ENCODE data around the gene JPT1.

The JPT1 gene

DNA sequence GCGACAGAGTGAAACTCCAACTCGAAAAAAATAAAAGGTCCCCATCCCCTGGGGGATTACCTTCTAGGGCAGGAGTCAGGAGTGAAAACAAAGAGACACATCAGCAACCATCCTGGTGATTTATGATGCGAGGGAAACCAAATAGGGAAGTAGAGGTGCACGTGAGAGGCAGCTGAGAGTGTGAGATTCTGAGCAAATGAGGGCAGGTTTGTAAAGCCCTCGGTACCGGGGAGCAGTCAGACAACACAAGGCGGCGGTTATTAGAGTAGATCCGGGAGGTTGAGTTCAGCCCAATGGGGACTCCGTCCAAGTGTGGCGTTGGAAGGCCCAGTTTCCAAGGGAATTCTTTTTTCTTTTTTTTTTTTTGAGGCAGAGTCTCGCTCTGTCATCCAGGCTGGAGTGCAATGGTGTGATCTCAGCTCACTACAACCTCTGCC is 51.9 kb downstream of the JPT1 start:
- no peak for DNase-seq

DNA sequence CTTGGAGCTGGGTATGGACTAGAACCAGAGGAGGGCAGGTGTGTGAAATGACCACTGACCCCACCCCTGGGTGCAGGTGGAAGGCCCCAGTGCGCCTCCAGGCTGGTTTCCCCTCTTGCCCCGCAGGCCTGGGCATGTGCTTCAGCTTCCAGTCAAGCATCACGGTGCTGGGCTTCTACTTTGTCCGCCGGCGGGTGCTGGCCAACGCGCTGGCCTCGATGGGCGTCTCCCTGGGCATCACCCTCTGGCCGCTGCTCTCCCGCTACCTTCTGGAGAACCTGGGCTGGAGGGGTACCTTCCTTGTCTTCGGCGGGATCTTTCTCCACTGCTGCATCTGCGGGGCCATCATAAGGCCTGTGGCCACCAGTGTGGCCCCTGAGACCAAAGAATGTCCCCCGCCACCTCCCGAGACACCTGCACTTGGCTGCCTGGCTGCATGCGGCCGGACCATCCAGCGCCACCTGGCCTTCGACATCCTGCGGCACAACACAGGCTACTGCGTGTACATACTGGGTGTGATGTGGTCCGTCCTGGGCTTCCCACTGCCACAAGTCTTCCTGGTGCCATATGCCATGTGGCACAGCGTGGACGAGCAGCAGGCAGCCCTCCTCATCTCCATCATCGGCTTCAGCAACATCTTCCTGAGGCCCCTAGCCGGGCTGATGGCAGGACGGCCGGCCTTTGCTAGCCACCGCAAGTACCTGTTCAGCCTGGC is 54.3 kb downstream of the JPT1 start:
- no peak for DNase-seq

DNA sequence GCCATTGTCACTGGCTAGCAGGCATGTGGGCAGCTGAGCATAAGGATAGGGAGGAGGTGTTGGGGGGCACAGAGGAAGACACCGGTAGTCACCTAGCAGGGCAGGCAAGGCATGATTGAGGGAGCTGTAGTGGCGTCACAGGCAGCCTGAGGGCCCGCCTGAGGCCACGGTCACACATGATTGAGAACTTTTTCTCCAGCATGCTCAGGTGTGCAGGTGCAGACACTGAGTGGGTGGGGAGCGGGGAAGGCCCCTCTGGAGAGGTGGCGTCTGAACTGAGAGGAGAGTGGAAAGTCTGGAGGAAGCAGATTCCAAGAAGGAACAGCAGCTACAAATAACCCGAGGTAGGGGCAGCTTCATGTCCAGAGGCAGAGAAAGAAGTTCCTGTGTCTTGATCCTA is 55.5 kb downstream of the JPT1 start:
- DNase-seq: no peak

- no peak for DNase-seq
Observed at GRCh38 chr17:75097865-75098264, 56.4 kb downstream of the JPT1 start.

- DNase-seq: no peak
Observed at GRCh38 chr17:75096082-75096625, 58.2 kb downstream of the JPT1 start.

DNA sequence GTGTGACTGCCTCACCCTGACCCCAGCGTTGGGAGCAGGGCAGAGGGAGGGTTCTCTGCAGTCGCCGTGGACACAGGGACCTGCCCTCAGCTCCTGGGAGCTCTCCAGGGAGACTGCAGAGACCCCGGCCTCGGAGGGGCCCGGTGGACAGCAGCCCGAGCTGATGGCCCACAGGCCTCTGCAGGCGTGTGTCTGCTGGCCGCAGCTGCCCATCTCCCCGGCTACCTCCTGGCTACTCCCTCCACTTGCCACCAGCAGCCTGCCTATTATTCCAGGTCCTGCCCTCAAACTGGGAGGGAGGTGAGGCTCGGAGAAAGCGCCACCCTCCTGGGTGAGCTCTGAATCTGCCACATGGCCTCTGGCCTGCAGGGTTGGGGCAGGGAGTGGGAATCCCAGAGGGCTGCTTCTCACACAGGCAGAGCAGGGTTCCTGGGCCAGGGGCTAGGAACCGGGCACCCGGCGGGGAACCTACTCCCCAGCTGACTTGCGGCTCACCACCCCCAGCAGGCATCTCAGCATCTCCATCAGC is 59.4 kb downstream of the JPT1 start:
- no peak for DNase-seq

GRCh38 chr17:75093548-75094158 is 60.7 kb downstream of the JPT1 start:
- no peak for DNase-seq

DNA sequence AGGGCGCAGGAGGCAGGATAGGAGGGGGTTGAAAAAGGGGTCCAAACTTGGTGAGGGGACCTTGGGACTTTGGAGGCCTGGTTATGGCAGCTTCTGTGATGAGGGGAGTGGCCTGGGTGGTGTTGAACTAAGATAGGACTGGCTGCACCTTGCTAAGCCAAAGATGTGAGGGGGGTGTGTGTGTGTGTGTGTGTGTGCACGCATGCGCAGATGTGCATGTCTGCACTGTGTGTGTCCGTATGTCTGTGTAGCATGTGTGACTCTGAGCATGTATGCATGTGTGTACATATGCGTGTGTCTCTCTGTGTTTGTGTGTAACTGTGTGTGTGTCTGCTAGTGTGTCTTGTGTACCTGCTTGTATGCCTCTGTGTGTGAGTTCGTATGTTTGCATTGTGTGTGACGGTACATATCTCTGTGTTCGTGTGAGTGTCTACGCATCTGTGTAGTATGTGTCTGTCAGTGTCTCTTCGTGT is 62.4 kb downstream of the JPT1 start:
- DNase-seq: no peak

DNA sequence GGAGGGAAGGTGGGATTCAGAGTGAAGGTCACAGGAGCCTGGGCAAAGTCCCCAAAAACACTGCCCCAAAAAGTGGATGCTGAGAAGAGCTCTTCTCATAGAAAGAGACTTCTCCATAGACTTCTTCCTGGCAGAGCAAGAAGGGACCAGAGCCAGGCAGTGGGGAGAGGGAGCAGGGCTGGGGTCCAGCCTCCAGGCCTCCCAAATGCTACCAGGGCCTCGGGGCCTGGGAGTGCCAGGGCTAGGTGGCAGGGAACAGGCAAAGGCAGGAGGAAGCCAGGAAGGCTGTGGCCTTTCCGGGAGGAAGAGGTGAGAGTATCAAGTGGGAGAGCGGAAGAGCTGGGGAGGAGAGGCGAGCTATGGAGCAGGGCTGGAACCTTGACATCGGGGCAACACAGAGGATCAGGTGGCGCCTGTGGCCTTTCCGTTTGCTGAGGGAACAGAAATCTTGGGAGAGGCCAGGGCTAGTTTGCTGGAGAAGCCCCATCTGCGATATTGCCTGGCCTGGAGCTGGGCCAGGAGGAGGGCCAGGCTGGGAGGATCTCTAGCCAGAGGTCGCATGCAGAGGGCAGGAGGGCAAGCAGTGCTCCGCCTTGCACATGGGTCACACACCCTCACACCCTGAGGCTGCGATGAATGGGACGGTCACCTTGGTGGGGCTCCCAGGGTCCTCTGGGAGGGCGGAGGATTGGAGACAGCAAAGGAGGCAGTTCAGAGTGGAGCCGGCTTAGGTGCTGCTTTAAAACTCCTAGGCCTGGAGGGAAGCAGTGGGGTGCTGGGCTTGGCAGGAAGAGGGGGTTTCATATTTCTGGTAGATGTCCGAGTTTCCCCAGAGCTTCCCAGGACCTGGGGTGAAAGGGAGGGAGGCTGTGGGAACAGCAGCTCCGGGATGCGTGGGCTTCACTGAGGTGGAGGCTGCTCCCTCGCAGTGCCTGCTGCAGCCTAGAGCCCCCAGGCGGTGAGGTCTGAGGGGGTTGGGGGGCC is 63.1 kb downstream of the JPT1 start:
- DNase-seq: no peak

- no peak for DNase-seq
Observed at GRCh38 chr17:75088465-75089417, 65.6 kb downstream of the JPT1 start.

GRCh38 chr17:75087558-75088453 is 66.5 kb downstream of the JPT1 start, which contains the start of gene SLC16A5:
SLC16A5 (plus strand) TSS chr17:75087954; CDS start chr17:75093637, 5,683 bp downstream.
- DNase-seq: no peak

- DNase-seq: no peak
Observed at GRCh38 chr17:75087182-75087557, 67.1 kb downstream of the JPT1 start.

- no peak for DNase-seq
Observed at GRCh38 chr17:75086496-75087181, 67.7 kb downstream of the JPT1 start.

Data from NCI-H1048 (cell line).